HCT116 (cell line): Measurements from ENCODE around the gene MCF2L2. TPM values are rescaled to one million over a fixed set of nuclear protein-coding genes. Genes with fewer than 3 reads are reported as not detected.

ENCODE experiments used
- ATAC-seq: fragments of 200-7000 bp; cut with Tn5 transposase; 2 replicates; pipeline ENCODE4 v1.9.1; 2020; ENCODE audit warnings: mild to moderate bottlenecking, moderate library complexity
- BruUV-seq: library from RNA; stranded (reverse); fragments of 400-500 nt; replicated peaks from 2 replicates; lab custom pipeline; 2021; lab: Mats Ljungman, UMichigan
- CTCF ChIA-PET: fragments of 300-600 bp; sonication (Branson Sonifier 250); formaldehyde crosslinking; loops from one replicate; lab custom pipeline; 2021; ENCODE audit warnings: antibody characterized with exemption; lab: Charles Lee
- POLR2A ChIA-PET: fragments of 300-600, 350-600 bp; sonication (Branson Sonifier 250); formaldehyde crosslinking; loops from one replicate; lab custom pipeline; 2021; ENCODE audit warnings: antibody characterized with exemption; lab: Charles Lee
- RAD21 ChIA-PET, 2 experiments: fragments of 300-600 bp; sonication (Branson Sonifier 250); formaldehyde crosslinking; loops; one replicate each; lab custom pipeline; 2023; ENCODE audit warnings: low total read pairs in 2 of 2; ENCODE audit not compliant: uncharacterized antibody in 2 of 2, unreplicated experiment in 2 of 2, low non-redundant PET in 1 of 2; lab: Charles Lee
- DNase-seq: peaks from one replicate; pipeline ENCODE4 v3.0.0-alpha.2; 2010; ENCODE audit warnings: low read depth, low spot score
- H2AFZ ChIP-seq: fragments of 200-600 bp; shearing (Covaris generic), sonication (generic); 2 replicates; pipeline ENCODE4 v1.6.1; 2017; ENCODE audit warnings: low read depth, mixed run types, mixed read lengths, antibody characterized with exemption, low read length; ENCODE audit not compliant: poor library complexity, severe bottlenecking
- H3K27ac ChIP-seq: 2 replicates; pipeline ENCODE4 v1.5.1; 2012; ENCODE audit warnings: low read depth, low read length
- H3K27me3 ChIP-seq: fragments of 200-600 bp; sonication (generic); 2 replicates; pipeline ENCODE4 v1.6.1; 2016; ENCODE audit warnings: mixed run types, low read length, mixed read lengths; ENCODE audit not compliant: insufficient read depth
- H3K36me3 ChIP-seq, 2 experiments: fragments of 200-500 bp in 1 of 2; fragments of 200-600 bp in 1 of 2; sonication (Bioruptor generic) in 1 of 2; sonication (generic) in 1 of 2; 2 replicates each; pipeline versions ENCODE4 v1.5.1 to v1.6.1; 2014 to 2016; ENCODE audit warnings: low read length in 2 of 2, inconsistent platforms in 1 of 2, mixed read lengths in 1 of 2, mixed run types in 1 of 2; ENCODE audit not compliant: insufficient read depth in 2 of 2, control insufficient read depth in 1 of 2
- H3K4me1 ChIP-seq, 2 experiments: fragments of 200-600 bp in 1 of 2; sonication (generic) in 1 of 2; 2 replicates each; pipeline versions ENCODE4 v1.5.1 to v1.6.1; 2012 to 2017; ENCODE audit warnings: low read length in 2 of 2, inconsistent platforms in 1 of 2, mild to moderate bottlenecking in 1 of 2, mixed read lengths in 1 of 2, mixed run types in 1 of 2, moderate library complexity in 1 of 2; ENCODE audit not compliant: insufficient read depth in 2 of 2, control insufficient read depth in 1 of 2
- H3K4me2 ChIP-seq: fragments of 200-600 bp; sonication (generic); 2 replicates; pipeline ENCODE4 v1.6.1; 2017; ENCODE audit warnings: mixed run types, low read length, mixed read lengths
- H3K4me3 ChIP-seq, 2 experiments: fragments of 200-600 bp in 1 of 2; sonication (generic) in 1 of 2; replicated peaks in 1 of 2; 2 replicates each; pipeline ENCODE4 v1.5.1; 2011 to 2016; ENCODE audit warnings: low read length in 2 of 2, control low read depth in 1 of 2, low read depth in 1 of 2, mild to moderate bottlenecking in 1 of 2, mixed read lengths in 1 of 2, mixed run types in 1 of 2
- H3K79me2 ChIP-seq: fragments of 200-600 bp; sonication (generic); 2 replicates; pipeline ENCODE4 v1.6.1; 2017; ENCODE audit warnings: mild to moderate bottlenecking, mixed run types, low read length, moderate library complexity, mixed read lengths; ENCODE audit not compliant: insufficient read depth
- H3K9ac ChIP-seq: fragments of 200-600 bp; sonication (generic); 2 replicates; pipeline ENCODE4 v1.6.1; 2016; ENCODE audit warnings: low read length, mixed read lengths
- H3K9me2 ChIP-seq: fragments of 200-600 bp; sonication (generic), shearing (Covaris generic); 2 replicates; pipeline ENCODE4 v1.6.1; 2017; ENCODE audit warnings: mixed run types, mild to moderate bottlenecking, moderate library complexity; ENCODE audit not compliant: insufficient read depth
- H3K9me3 ChIP-seq, 2 experiments: fragments of 200-500 bp in 1 of 2; fragments of 200-600 bp in 1 of 2; sonication (Bioruptor generic) in 1 of 2; sonication (generic) in 1 of 2; 2 replicates each; pipeline ENCODE4 v1.6.1; 2014 to 2017; ENCODE audit warnings: low read length in 2 of 2, mixed read lengths in 2 of 2, inconsistent platforms in 1 of 2, low read depth in 1 of 2, mild to moderate bottlenecking in 1 of 2, mixed run types in 1 of 2, moderate library complexity in 1 of 2; ENCODE audit not compliant: control insufficient read depth in 1 of 2, insufficient read depth in 1 of 2
- H4K20me1 ChIP-seq: fragments of 200-600 bp; sonication (generic), shearing (Covaris generic); 2 replicates; pipeline ENCODE4 v1.6.1; 2017; ENCODE audit warnings: mixed run types, mild to moderate bottlenecking, moderate library complexity; ENCODE audit not compliant: insufficient read depth
- CTCF ChIP-seq, 3 experiments: fragments of 200-600 bp in 1 of 3; sonication (generic) in 1 of 3; IDR thresholded peaks in 2 of 3; conservative IDR thresholded peaks in 1 of 3; 2 replicates each; pipeline ENCODE4 v1.5.1; 2012 to 2017; ENCODE audit warnings: low read depth in 2 of 3, low read length in 2 of 3, antibody characterized with exemption in 1 of 3, borderline replicate concordance in 1 of 3, control low read depth in 1 of 3, mild to moderate bottlenecking in 1 of 3, mixed read lengths in 1 of 3, mixed run types in 1 of 3, moderate library complexity in 1 of 3; ENCODE audit not compliant: insufficient read depth in 1 of 3
- RAD21 ChIP-seq: IDR thresholded peaks from 2 replicates; pipeline ENCODE4 v1.6.1; 2012; ENCODE audit warnings: low read depth, mild to moderate bottlenecking
- YY1 ChIP-seq: IDR thresholded peaks from 2 replicates; pipeline ENCODE4 v1.6.1; 2011; ENCODE audit warnings: low read length, low read depth, moderate library complexity, mild to moderate bottlenecking; ENCODE audit not compliant: insufficient replicate concordance; ENCODE audit errors: extremely low read depth
- intact Hi-C: fragments of 100-400 bp; cut with micrococcal nuclease; formaldehyde crosslinking; loops from 2 replicates; pipeline ENCODE4 v1.10.0; 2022
- total RNA-seq: library from RNA; stranded (reverse); gene quantifications from one replicate; pipeline ENCODE4 v1.2.1, GENCODE V29; 2021; ENCODE audit not compliant: unreplicated experiment

The MCF2L2 gene
- total RNA-seq, 1 experiment from 2014 or later = 1.5 TPM

GRCh38 chr3:183385698-183386613 is 42.5 kb downstream of the MCF2L2 start:
- TF ChIP-seq RAD21 (peak; percentile 90), YY1 (no peak), CTCF (IDR thresholded peaks at IDR 0.05 in 2 of 3, conservative IDR thresholded peaks at IDR 0.05 in 1 of 3; ENCODE audit: borderline replicate concordance in 1 of 3, insufficient read depth in 1 of 3, low read depth in 2 of 3, low read length in 2 of 3) (peak; percentile 62 to 84 (median 77); a peak in 5 of 6 replicates)
- Histone ChIP-seq H3K9me3 (no peaks in the 10 kb centered on the region), H2AFZ (no peak overlapping the region), H3K4me2 (no peak overlapping the region), H3K27ac (no peak overlapping the region), H3K9ac (no peak overlapping the region), H3K9me2 (no peaks in the 10 kb centered on the region), H3K4me1 (no peaks in the 10 kb centered on the region), H3K4me3 (no peak overlapping the region), H3K27me3 (no peaks in the 10 kb centered on the region), H3K79me2 (no peaks in the 10 kb centered on the region), H3K36me3 (no peaks in the 10 kb centered on the region), H4K20me1 (no peaks in the 10 kb centered on the region)
- DNase-seq = peak; percentile 45
- RAD21 ChIA-PET = interaction anchor here (0.6 to 1.6 kb wide), 3 partner anchors 201 to 263 kb away, joined by 3 to 9 read pairs (median 3); no protein-coding TSS in a partner anchor
- BruUV-seq = no TSS peak
- POLR2A ChIA-PET = no interaction called here
- intact Hi-C loops = loop anchor here (1.0 to 10.0 kb wide), 4 partner anchors 202 to 481 kb away; no protein-coding TSS in a partner anchor
- CTCF ChIA-PET = interaction anchor here (0.9 to 9.1 kb wide), 6 partner anchors 9 to 672 kb away, joined by 3 to 251 read pairs (median 4); no protein-coding TSS in a partner anchor
- peak; percentile 82 for ATAC-seq
